HEK293 (cell line): Measurements from ENCODE around the gene PTGER3.

ENCODE experiments used
- AEBP2 ChIP-seq: fragments of 450-650 bp; formaldehyde crosslinking; IDR thresholded peaks from 2 replicates; pipeline ENCODE4 v1.5.1; 2016; ENCODE audit warnings: missing biosample characterization, missing genetic modification characterization, borderline replicate concordance
- GFI1B ChIP-seq: fragments of 450-650 bp; formaldehyde crosslinking; IDR thresholded peaks from 2 replicates; pipeline ENCODE4 v1.5.1; 2016; ENCODE audit warnings: missing biosample characterization, missing genetic modification characterization
- KLF10 ChIP-seq: fragments of 450-650 bp; IDR thresholded peaks from 2 replicates; pipeline ENCODE4 v1.5.1; 2018; ENCODE audit warnings: missing biosample characterization, mild to moderate bottlenecking, missing genetic modification characterization
- PATZ1 ChIP-seq: fragments of 450-650 bp; formaldehyde crosslinking; IDR thresholded peaks from 2 replicates; pipeline ENCODE4 v1.5.1; 2016; ENCODE audit warnings: missing biosample characterization, missing genetic modification characterization
- ZEB2 ChIP-seq: fragments of 450-650 bp; formaldehyde crosslinking; IDR thresholded peaks from 2 replicates; pipeline ENCODE4 v1.5.1; 2016; ENCODE audit warnings: missing biosample characterization, missing genetic modification characterization
- ZFHX2 ChIP-seq: fragments of 450-650 bp; formaldehyde crosslinking; conservative IDR thresholded peaks from 2 replicates; pipeline ENCODE4 v1.5.1; 2016; ENCODE audit warnings: missing biosample characterization, missing genetic modification characterization
- ZFP37 ChIP-seq: fragments of 450-650 bp; formaldehyde crosslinking; IDR thresholded peaks from 2 replicates; pipeline ENCODE4 v1.5.1; 2016; ENCODE audit warnings: missing biosample characterization, missing genetic modification characterization
- ZFP41 ChIP-seq: fragments of 450-650 bp; formaldehyde crosslinking; IDR thresholded peaks from 2 replicates; pipeline ENCODE4 v1.5.1; 2016; ENCODE audit warnings: missing biosample characterization, missing genetic modification characterization, borderline replicate concordance
- ZNF148 ChIP-seq: fragments of 450-650 bp; formaldehyde crosslinking; IDR thresholded peaks from 2 replicates; pipeline ENCODE4 v1.5.0; 2017; ENCODE audit warnings: missing biosample characterization, missing genetic modification characterization, borderline replicate concordance
- ZNF18 ChIP-seq: fragments of 450-650 bp; formaldehyde crosslinking; IDR thresholded peaks from 2 replicates; pipeline ENCODE4 v1.5.1; 2016; ENCODE audit warnings: missing biosample characterization, missing genetic modification characterization
- ZNF221 ChIP-seq: fragments of 450-650 bp; formaldehyde crosslinking; IDR thresholded peaks from 2 replicates; pipeline ENCODE4 v1.5.1; 2017; ENCODE audit warnings: missing biosample characterization, missing genetic modification characterization, borderline replicate concordance
- ZNF274 ChIP-seq, 2 experiments: fragments of 200-500 bp in 1 of 2; fragments of 450-650 bp in 1 of 2; sonication (Bioruptor generic) in 1 of 2; formaldehyde crosslinking in 1 of 2; IDR thresholded peaks; 2 replicates each; pipeline versions ENCODE4 v1.5.1 to v1.6.1; 2014 to 2016; ENCODE audit warnings: borderline replicate concordance in 1 of 2, inconsistent platforms in 1 of 2, low read length in 1 of 2, missing biosample characterization in 1 of 2, missing genetic modification characterization in 1 of 2
- ZNF416 ChIP-seq: fragments of 450-650 bp; formaldehyde crosslinking; IDR thresholded peaks from 2 replicates; pipeline ENCODE4 v1.5.1; 2016; ENCODE audit warnings: missing biosample characterization, missing genetic modification characterization
- ZNF423 ChIP-seq: fragments of 450-650 bp; formaldehyde crosslinking; IDR thresholded peaks from 2 replicates; pipeline ENCODE4 v1.5.1; 2016; ENCODE audit warnings: missing biosample characterization, missing genetic modification characterization
- ZNF473 ChIP-seq: fragments of 450-650 bp; formaldehyde crosslinking; IDR thresholded peaks from 2 replicates; pipeline ENCODE4 v1.5.1; 2017; ENCODE audit warnings: missing biosample characterization, missing genetic modification characterization
- ZNF510 ChIP-seq: fragments of 450-650 bp; formaldehyde crosslinking; IDR thresholded peaks from 2 replicates; pipeline ENCODE4 v1.5.1; 2018; ENCODE audit warnings: mild to moderate bottlenecking, missing genetic modification characterization, missing biosample characterization; ENCODE audit not compliant: insufficient replicate concordance
- ZNF518A ChIP-seq: fragments of 450-650 bp; formaldehyde crosslinking; conservative IDR thresholded peaks from 2 replicates; pipeline ENCODE4 v1.5.1; 2016; ENCODE audit warnings: low read depth, missing biosample characterization, missing genetic modification characterization
- ZNF555 ChIP-seq: fragments of 450-650 bp; formaldehyde crosslinking; conservative IDR thresholded peaks from 2 replicates; pipeline ENCODE4 v1.5.1; 2017; ENCODE audit warnings: missing biosample characterization, mild to moderate bottlenecking, missing genetic modification characterization, inconsistent platforms
- ZNF561 ChIP-seq: fragments of 450-650 bp; IDR thresholded peaks from 2 replicates; pipeline ENCODE4 v1.5.1; 2018; ENCODE audit warnings: missing biosample characterization, missing genetic modification characterization, borderline replicate concordance
- ZNF571 ChIP-seq: fragments of 450-650 bp; formaldehyde crosslinking; IDR thresholded peaks from 2 replicates; pipeline ENCODE4 v1.5.0; 2017; ENCODE audit warnings: missing biosample characterization, missing genetic modification characterization
- ZNF776 ChIP-seq: fragments of 450-650 bp; formaldehyde crosslinking; IDR thresholded peaks from 2 replicates; pipeline ENCODE4 v1.5.0; 2017; ENCODE audit warnings: missing biosample characterization, missing genetic modification characterization, borderline replicate concordance
- ZXDB ChIP-seq: fragments of 450-650 bp; formaldehyde crosslinking; IDR thresholded peaks from 2 replicates; pipeline ENCODE4 v1.5.1; 2016; ENCODE audit warnings: missing biosample characterization, missing genetic modification characterization

Gene PTGER3

GRCh38 chr1:71047635-71048607 lies at the start of gene PTGER3 (continued):
- TF ChIP-seq ZNF518A (no peak), ZNF473 (tag by site-specific recombination) (no peak), ZNF776 (tag by site-specific recombination) (no peak), ZFHX2 (tag by site-specific recombination) (peak; percentile 76), ZNF18 (tag by site-specific recombination) (no peak), ZNF561 (tag by site-specific recombination) (peak; percentile 38; the same call in 1 of the 2 replicates), ZNF510 (no peak), ZFP41 (tag by site-specific recombination) (no peak), ZNF221 (no peak), ZNF148 (tag by site-specific recombination) (no peak), ZEB2 (tag by site-specific recombination) (no peak), KLF10 (tag by site-specific recombination) (0 out of 2 replicates have a peak, but pooled peaks have one; percentile 22), ZNF416 (no peak), ZNF274 (IDR thresholded peaks at IDR 0.05; ENCODE audit: low read length) (no peak), ZNF274 (tag by site-specific recombination; IDR thresholded peaks at IDR 0.05; ENCODE audit: borderline replicate concordance) (no peak), ZFP37 (tag by site-specific recombination) (no peak), ZNF423 (tag by site-specific recombination) (peak; percentile 70; the same call in 1 of the 2 replicates), ZNF555 (tag by site-specific recombination) (no peak), ZNF571 (tag by site-specific recombination) (no peak), AEBP2 (no peak), PATZ1 (tag by site-specific recombination) (peak; percentile 37; the same call in 1 of the 2 replicates), ZXDB (no peak), GFI1B (no peak)
